Measurements from ENCODE around the gene RBM14.

GRCh38 chr11:66676282-66676919 lies 60.0 kb downstream of the RBM14 start:
- TF ChIP-seq NFRKB (IDR thresholded peaks at IDR 0.05) = no peak
- TF ChIP-seq FOXK2 (IDR thresholded peaks at IDR 0.05) = no peak
- TF ChIP-seq LEF1 (IDR thresholded peaks at IDR 0.05; ENCODE audit: borderline replicate concordance) = no peak
- no peak for TF ChIP-seq TARDBP (IDR thresholded peaks at IDR 0.05)
- no peak for TF ChIP-seq BHLHE40 (IDR thresholded peaks at IDR 0.05; ENCODE audit: borderline replicate concordance)
- no peak for TF ChIP-seq SUZ12 (IDR thresholded peaks at IDR 0.05)
